Hepatocyte (in vitro differentiated cells): ENCODE measurements around the gene ATG14. TPM values are rescaled to one million over a fixed set of nuclear protein-coding genes. Genes with fewer than 3 reads are reported as not detected.

Experiments used
- DNase-seq: peaks from one replicate; pipeline ENCODE4 v3.0.0-alpha.2; 2016; ENCODE audit warnings: low spot score
- H2AFZ ChIP-seq: fragments of 200-600 bp; sonication (generic); 2 replicates; pipeline ENCODE4 v1.6.0; 2016; ENCODE audit warnings: antibody characterized with exemption, mild to moderate bottlenecking
- H3K27ac ChIP-seq: fragments of 200-600 bp; sonication (generic); 2 replicates; pipeline ENCODE4 v1.5.1; 2016; ENCODE audit warnings: mild to moderate bottlenecking
- H3K27me3 ChIP-seq: fragments of 200-600 bp; sonication (generic); 2 replicates; pipeline ENCODE4 v1.6.1; 2016
- H3K36me3 ChIP-seq: fragments of 200-600 bp; sonication (generic); replicated peaks from 2 replicates; pipeline ENCODE4 v1.5.1; 2016; ENCODE audit warnings: low read depth; ENCODE audit not compliant: insufficient read depth
- H3K4me1 ChIP-seq: fragments of 200-600 bp; sonication (generic); 2 replicates; pipeline ENCODE4 v1.5.1; 2016; ENCODE audit warnings: mild to moderate bottlenecking, moderate library complexity; ENCODE audit not compliant: insufficient read depth
- H3K4me2 ChIP-seq: fragments of 200-600 bp; sonication (generic); 2 replicates; pipeline ENCODE4 v1.6.0; 2016
- H3K4me3 ChIP-seq: fragments of 200-600 bp; sonication (generic); 2 replicates; pipeline ENCODE4 v1.5.1; 2016; ENCODE audit warnings: mild to moderate bottlenecking
- H3K79me2 ChIP-seq: fragments of 200-600 bp; sonication (generic); 2 replicates; pipeline ENCODE4 v1.6.0; 2017; ENCODE audit warnings: mild to moderate bottlenecking
- H3K9me2 ChIP-seq: fragments of 200-600 bp; sonication (generic); replicated peaks from 2 replicates; pipeline ENCODE4 v1.6.0; 2017; ENCODE audit warnings: mild to moderate bottlenecking; ENCODE audit not compliant: insufficient read depth
- H3K9me3 ChIP-seq: fragments of 200-600 bp; sonication (generic); 2 replicates; pipeline ENCODE4 v1.5.1; 2016; ENCODE audit warnings: low read depth, mild to moderate bottlenecking
- H4K20me1 ChIP-seq: fragments of 200-600 bp; sonication (generic); 2 replicates; pipeline ENCODE4 v1.6.0; 2016; ENCODE audit warnings: mild to moderate bottlenecking; ENCODE audit not compliant: insufficient read depth, poor library complexity, severe bottlenecking
- CTCF ChIP-seq: fragments of 200-600 bp; sonication (generic); IDR thresholded peaks from 2 replicates; pipeline ENCODE4 v1.5.1; 2016; ENCODE audit warnings: antibody characterized with exemption, mild to moderate bottlenecking; ENCODE audit not compliant: poor library complexity
- EZH2 ChIP-seq: fragments of 200-600 bp; sonication (generic); IDR thresholded peaks from 2 replicates; pipeline ENCODE4 v1.6.1; 2016; ENCODE audit warnings: antibody characterized with exemption, mild to moderate bottlenecking, borderline replicate concordance
- EZH2phosphoT487 ChIP-seq: fragments of 200-600 bp; sonication (generic); IDR thresholded peaks from one replicate; pipeline ENCODE4 v1.6.1; 2018; ENCODE audit warnings: antibody characterized with exemption, mild to moderate bottlenecking, low read depth, moderate library complexity; ENCODE audit not compliant: unreplicated experiment, severe bottlenecking
- WGBS: methylation state at CpG from one replicate; pipeline ENCODE4 v1.1.6; 2016; ENCODE audit warnings: low lambda C conversion rate; ENCODE audit errors: missing lambda C conversion rate; 5-methylcytosine and 5-hydroxymethylcytosine counted together
- polyA plus RNA-seq: library from polyadenylated mRNA; unstranded; fragments of >200 nt; fragmentation: Nextera tagmentation; extraction: Ambion mirVana; gene quantifications from 2 replicates; pipeline ENCODE4 v1.2.1, GENCODE V29; 2016
- total RNA-seq: library from RNA; depleted of rRNA; stranded (reverse); fragments of >200 nt; gene quantifications from 2 replicates; pipeline ENCODE4 v1.2.3, GENCODE V29; 2014

The ATG14 gene
- total and polyA plus RNA-seq, 2 experiments from 2014 or later: 3.3 to 16.6 TPM

DNA sequence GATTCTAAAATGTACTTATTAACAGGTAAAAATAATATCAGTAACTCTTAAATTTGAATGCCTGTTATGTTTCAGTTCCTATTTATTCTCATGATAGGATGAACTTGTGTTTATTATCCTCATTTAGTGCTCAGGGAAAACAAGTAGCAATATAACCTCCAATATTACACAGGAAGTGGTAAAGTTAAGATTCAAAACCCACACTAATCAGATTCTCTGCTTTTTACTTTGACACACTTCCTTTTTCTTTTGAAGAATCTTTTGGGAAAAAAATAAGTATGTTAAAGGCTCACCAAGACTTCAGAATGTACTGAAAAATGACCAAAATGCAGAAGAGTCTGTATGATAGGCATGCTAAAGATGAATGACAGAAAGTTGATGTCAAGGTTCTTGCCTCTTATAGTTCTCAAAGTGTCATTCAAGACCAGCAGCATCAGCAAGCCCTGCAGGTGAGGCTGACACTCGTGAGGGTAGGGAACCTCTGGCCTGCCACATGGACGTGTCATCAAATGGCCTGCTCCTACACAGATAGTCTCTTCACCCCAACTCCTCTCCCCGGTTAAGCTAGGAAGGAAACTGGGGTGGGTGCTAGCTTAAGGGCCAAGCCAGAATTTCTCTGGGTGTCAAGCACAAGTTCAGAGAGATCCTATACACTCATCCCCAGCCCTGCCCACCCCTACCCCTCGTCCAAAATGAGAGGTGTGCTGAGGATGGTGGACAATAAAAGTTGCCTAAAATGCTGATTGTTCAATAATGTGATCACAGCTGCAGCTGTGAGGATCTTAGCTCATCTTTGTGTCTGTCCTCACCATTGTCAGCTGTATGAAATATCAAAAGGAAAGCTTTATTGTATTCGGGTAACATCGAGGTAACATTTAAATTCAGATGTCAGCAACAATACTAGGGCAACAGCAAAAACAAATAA is 22.5 kb upstream of the ATG14 start:
- 69% methylated on average over 6 of the region's 6 CpGs for WGBS
- no peaks in the 10 kb centered on the region for H3K9me2 ChIP-seq
- no peaks in the 10 kb centered on the region for H3K36me3 ChIP-seq
- no peaks in the 10 kb centered on the region for H3K79me2 ChIP-seq
- H3K4me3 ChIP-seq: no peak overlapping the region
- H3K27me3 ChIP-seq: no peaks in the 10 kb centered on the region
- peaks cover 7% of the 10 kb centered on the region for H3K4me1 ChIP-seq
- no peaks in the 10 kb centered on the region for H4K20me1 ChIP-seq
- H3K4me2 ChIP-seq: peak overlapping the region; percentile 21
- no peaks in the 10 kb centered on the region for H3K9me3 ChIP-seq
- no peak for DNase-seq
- TF ChIP-seq EZH2phosphoT487: no peak
- H3K27ac ChIP-seq: peak overlapping the region; percentile 60
- H2AFZ ChIP-seq: no peak overlapping the region

DNA sequence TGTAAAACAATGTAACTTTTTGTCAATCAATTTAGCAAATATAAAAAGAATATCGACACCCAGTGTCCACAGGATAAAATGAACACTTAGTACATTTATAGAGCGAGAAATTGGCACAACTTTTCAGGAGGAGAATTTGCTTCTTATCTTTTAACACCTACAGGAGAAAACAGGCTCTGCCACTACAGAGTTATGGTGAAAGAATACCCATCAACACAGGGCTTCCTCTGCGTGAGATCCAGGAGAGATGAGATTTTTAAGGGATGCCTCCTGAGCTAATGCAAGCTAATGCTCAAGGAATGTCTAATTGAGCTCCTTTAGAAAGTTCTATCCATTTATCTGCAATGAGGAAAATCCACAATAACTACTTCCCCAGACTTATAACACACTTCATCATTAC is 21.0 kb upstream of the ATG14 start:
- no peaks in the 10 kb centered on the region for H3K27me3 ChIP-seq
- WGBS: 85% methylated on average over 3 of the region's 3 CpGs
- no peak overlapping the region for H2AFZ ChIP-seq
- H3K9me2 ChIP-seq: no peaks in the 10 kb centered on the region
- no peak overlapping the region for H3K27ac ChIP-seq
- DNase-seq: no peak
- no peak for TF ChIP-seq CTCF
- H3K4me2 ChIP-seq: no peak overlapping the region
- no peaks in the 10 kb centered on the region for H3K36me3 ChIP-seq
- H4K20me1 ChIP-seq: no peaks in the 10 kb centered on the region
- H3K79me2 ChIP-seq: no peaks in the 10 kb centered on the region
- no peak overlapping the region for H3K4me3 ChIP-seq
- H3K9me3 ChIP-seq: no peaks in the 10 kb centered on the region
- H3K4me1 ChIP-seq: peaks cover 7% of the 10 kb centered on the region

DNA sequence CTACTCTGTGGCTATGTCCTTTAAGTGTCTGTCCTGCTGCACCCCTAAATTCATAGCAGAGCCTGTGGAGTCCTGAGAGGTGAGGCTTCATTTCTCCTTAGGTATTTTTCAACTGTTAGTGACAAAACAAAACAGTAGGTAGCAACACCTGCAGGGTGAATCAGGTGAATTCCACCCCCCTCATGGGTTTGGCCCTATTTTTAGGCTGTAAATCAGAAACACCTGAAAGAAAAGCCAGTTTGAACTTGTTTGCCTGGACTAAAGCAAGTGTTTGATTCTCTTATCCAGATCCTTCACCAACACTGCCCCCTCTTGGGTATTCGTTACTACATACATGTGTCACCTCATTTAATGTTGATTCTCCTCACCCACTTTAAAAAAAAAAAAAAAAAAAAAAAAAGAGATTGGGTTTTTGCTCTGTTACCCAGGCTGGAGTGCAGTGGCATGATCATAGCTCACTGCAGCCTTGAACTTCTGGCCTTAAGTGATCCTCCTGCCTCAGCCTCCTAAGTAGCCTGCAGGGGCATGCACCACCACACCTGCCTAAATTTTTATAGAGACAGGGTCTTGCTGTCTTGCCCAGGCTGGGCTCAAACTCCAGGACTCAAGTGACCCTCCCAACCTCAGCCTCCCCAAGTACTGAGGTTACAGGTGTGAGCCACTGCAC is 18.5 kb upstream of the ATG14 start:
- Histone ChIP-seq H3K4me1 (peaks cover 7% of the 10 kb centered on the region), H3K9me2 (no peaks in the 10 kb centered on the region), H3K27ac (no peak overlapping the region), H4K20me1 (no peaks in the 10 kb centered on the region), H3K9me3 (no peaks in the 10 kb centered on the region), H3K79me2 (no peaks in the 10 kb centered on the region), H3K27me3 (no peaks in the 10 kb centered on the region), H3K36me3 (no peaks in the 10 kb centered on the region), H3K4me3 (no peak overlapping the region), H2AFZ (no peak overlapping the region), H3K4me2 (no peak overlapping the region)
- TF ChIP-seq CTCF (peak; percentile 53), EZH2phosphoT487 (no peak)
- DNase-seq: peak; percentile 87
- WGBS: 8% methylated on average over 1 of the region's 1 CpG

GRCh38 chr14:55427439-55427838 is 15.8 kb upstream of the ATG14 start:
- TF ChIP-seq EZH2phosphoT487 (no peak), EZH2 (no peak), CTCF (no peak)
- peak; percentile 39 for DNase-seq
- H3K4me1 ChIP-seq: no peaks in the 10 kb centered on the region
- H3K27ac ChIP-seq: no peak overlapping the region
- 62% methylated on average over 7 of the region's 7 CpGs for WGBS
- no peaks in the 10 kb centered on the region for H3K27me3 ChIP-seq
- no peaks in the 10 kb centered on the region for H3K79me2 ChIP-seq
- no peaks in the 10 kb centered on the region for H3K36me3 ChIP-seq
- H4K20me1 ChIP-seq: no peaks in the 10 kb centered on the region
- H2AFZ ChIP-seq: no peak overlapping the region
- H3K4me3 ChIP-seq: no peak overlapping the region
- no peak overlapping the region for H3K4me2 ChIP-seq
- no peaks in the 10 kb centered on the region for H3K9me3 ChIP-seq
- no peaks in the 10 kb centered on the region for H3K9me2 ChIP-seq
